A549 (cell line): ENCODE measurements around the gene NRG3. TPM values are rescaled to one million over a fixed set of nuclear protein-coding genes. Genes with fewer than 3 reads are reported as not detected.
"Not testable (repeated sequence)": the region's sequence is repeated elsewhere in the genome, so short reads cannot be mapped to it uniquely, and the experiment has no call there.

Experiments used
- ATAC-seq, 2 experiments: fragments of 200-7000 bp in 1 of 2; fragments of >200 bp in 1 of 2; cut with Nextera tagmentation in 1 of 2; cut with Tn5 transposase in 1 of 2; 3 replicates each; pipeline versions ENCODE4 v1.8.0 to v1.9.1; 2018 to 2020; ENCODE audit warnings: mild to moderate bottlenecking in 1 of 2, moderate library complexity in 1 of 2
- CTCF ChIA-PET: fragments of 300-600 bp; sonication (Branson Sonifier 250); formaldehyde crosslinking; extraction: SDS; loops from one replicate; lab custom pipeline; 2021; ENCODE audit warnings: antibody characterized with exemption, inconsistent platforms; lab: Yijun Ruan, JAX
- POLR2A ChIA-PET: fragments of 350-600 bp; formaldehyde crosslinking; extraction: SDS; loops from one replicate; lab custom pipeline; 2021; ENCODE audit warnings: antibody characterized with exemption, inconsistent platforms; lab: Yijun Ruan, JAX
- DNase-seq, 2 experiments: peaks; one replicate each; pipeline versions ENCODE4 v3.0.0 to v3.0.0-alpha.2; 2011 to 2016; ENCODE audit warnings: low read depth in 1 of 2, low spot score in 1 of 2
- FAIRE-seq: peaks from 2 replicates; lab custom pipeline; 2011; peaks lifted over from hg19 to GRCh38; lab: Jason Lieb, UNC
- H3K27ac ChIP-seq, 2 experiments: fragments of >200 bp; sonication (Bioruptor Twin); formaldehyde crosslinking; 3 replicates each; pipeline ENCODE4 v1.5.1; 2016 to 2017
- H3K4me1 ChIP-seq: fragments of >200 bp; sonication (Bioruptor Twin); formaldehyde crosslinking; 3 replicates; pipeline ENCODE4 v1.6.1; 2016
- H3K4me2 ChIP-seq: fragments of >200 bp; sonication (Bioruptor Twin); formaldehyde crosslinking; 3 replicates; pipeline ENCODE4 v1.6.1; 2016
- H3K4me3 ChIP-seq: fragments of >200 bp; sonication (Bioruptor Twin); formaldehyde crosslinking; 3 replicates; pipeline ENCODE4 v1.5.1; 2016
- H3K9me3 ChIP-seq: fragments of >200 bp; sonication (Bioruptor Twin); formaldehyde crosslinking; 3 replicates; pipeline ENCODE4 v1.6.1; 2016
- BCL3 ChIP-seq: fragments of >200 bp; sonication (Bioruptor Twin); formaldehyde crosslinking; IDR thresholded peaks from 3 replicates; pipeline ENCODE4 v1.6.1; 2016
- CBX2 ChIP-seq: fragments of 200-600 bp; sonication (generic); IDR thresholded peaks from 2 replicates; pipeline ENCODE4 v1.6.1; 2016; ENCODE audit warnings: low read depth, mild to moderate bottlenecking, borderline replicate concordance
- CHD4 ChIP-seq: fragments of 200-600 bp; sonication (generic); IDR thresholded peaks from 2 replicates; pipeline ENCODE4 v1.6.1; 2016; ENCODE audit warnings: antibody characterized with exemption, mild to moderate bottlenecking, borderline replicate concordance
- CTCF ChIP-seq: fragments of >200 bp; sonication (Bioruptor Twin); formaldehyde crosslinking; IDR thresholded peaks from 3 replicates; pipeline ENCODE4 v1.5.1; 2016
- EHMT2 ChIP-seq: fragments of 200-600 bp; sonication (generic); IDR thresholded peaks from 2 replicates; pipeline ENCODE4 v1.6.1; 2016; ENCODE audit warnings: antibody characterized with exemption, low read depth, mild to moderate bottlenecking, moderate library complexity
- FOSB ChIP-seq: fragments of 250-450 bp; sonication (Bioruptor Pico); IDR thresholded peaks from 2 replicates; pipeline ENCODE4 v1.5.0; 2020; ENCODE audit warnings: mild to moderate bottlenecking, moderate library complexity
- FOSL2 ChIP-seq, 2 experiments: fragments of 450-650 bp in 1 of 2; fragments of >200 bp in 1 of 2; sonication (Bioruptor Twin) in 1 of 2; formaldehyde crosslinking; IDR thresholded peaks; 2 replicates each; pipeline versions ENCODE4 v1.5.0 to v1.6.1; 2016 to 2020; ENCODE audit warnings: mild to moderate bottlenecking in 1 of 2, moderate library complexity in 1 of 2
- GATA3 ChIP-seq: IDR thresholded peaks from 2 replicates; pipeline ENCODE4 v1.6.1; 2012; ENCODE audit warnings: borderline replicate concordance
- HEYL ChIP-seq: fragments of 250-450 bp; sonication (Bioruptor Pico); IDR thresholded peaks from 2 replicates; pipeline ENCODE4 v1.8.0; 2021; ENCODE audit warnings: mild to moderate bottlenecking, moderate library complexity
- HOXA7 ChIP-seq: fragments of 250-450 bp; sonication (Bioruptor Pico); IDR thresholded peaks from 2 replicates; pipeline ENCODE4 v1.5.0; 2020; ENCODE audit warnings: mild to moderate bottlenecking, moderate library complexity
- HOXB13 ChIP-seq: fragments of 250-450 bp; sonication (Bioruptor Pico); IDR thresholded peaks from 2 replicates; pipeline ENCODE4 v1.5.0; 2020; ENCODE audit warnings: low read depth, mild to moderate bottlenecking, moderate library complexity
- JUN ChIP-seq, 2 experiments: fragments of >200 bp; sonication (Bioruptor Twin); formaldehyde crosslinking; IDR thresholded peaks; 2 replicates in 1 of 2; 3 replicates in 1 of 2; pipeline ENCODE4 v1.6.1; 2016 to 2017
- KDM5A ChIP-seq: fragments of 200-600 bp; sonication (generic); IDR thresholded peaks from 2 replicates; pipeline ENCODE4 v1.6.1; 2016; ENCODE audit warnings: antibody characterized with exemption, mild to moderate bottlenecking
- MAZ ChIP-seq: fragments of 150-350 bp; IDR thresholded peaks from 2 replicates; pipeline ENCODE4 v1.6.1; 2014; ENCODE audit warnings: antibody characterized with exemption, low read depth, low read length, borderline replicate concordance
- MYC ChIP-seq: IDR thresholded peaks from 2 replicates; pipeline ENCODE4 v1.6.1; 2012; ENCODE audit warnings: mild to moderate bottlenecking, inconsistent platforms, low read length, improper control_type of control experiment, borderline replicate concordance
- NFE2L2 ChIP-seq: fragments of 150-350 bp; conservative IDR thresholded peaks from 2 replicates; pipeline ENCODE4 v1.6.1; 2014; ENCODE audit warnings: low read length
- NPAS2 ChIP-seq: fragments of 250-450 bp; sonication (Bioruptor Pico); IDR thresholded peaks from 2 replicates; pipeline ENCODE4 v1.8.0; 2022; ENCODE audit warnings: mild to moderate bottlenecking, moderate library complexity, borderline replicate concordance
- POLR2AphosphoS2 ChIP-seq: conservative IDR thresholded peaks from 2 replicates; pipeline ENCODE4 v1.6.1; 2012; ENCODE audit warnings: low read length, improper control_type of control experiment, inconsistent platforms
- RAD21 ChIP-seq, 2 experiments: fragments of >200 bp in 1 of 2; sonication (Bioruptor Twin) in 1 of 2; formaldehyde crosslinking in 1 of 2; IDR thresholded peaks in 1 of 2; conservative IDR thresholded peaks in 1 of 2; 2 replicates in 1 of 2; 3 replicates in 1 of 2; pipeline ENCODE4 v1.6.1; 2012 to 2018; ENCODE audit warnings: inconsistent platforms in 1 of 2
- RCOR1 ChIP-seq: fragments of 150-350 bp; IDR thresholded peaks from 2 replicates; pipeline ENCODE4 v1.6.1; 2014; ENCODE audit warnings: antibody characterized with exemption, low read length, low read depth
- RFX5 ChIP-seq: fragments of 450-650 bp; IDR thresholded peaks from 2 replicates; pipeline ENCODE4 v1.7.1; 2014; ENCODE audit warnings: antibody characterized with exemption, mild to moderate bottlenecking, moderate library complexity
- RNF2 ChIP-seq: fragments of 200-600 bp; sonication (generic); IDR thresholded peaks from 2 replicates; pipeline ENCODE4 v1.6.1; 2016; ENCODE audit warnings: low read depth, mild to moderate bottlenecking, antibody characterized with exemption, moderate library complexity, borderline replicate concordance
- SMC3 ChIP-seq: fragments of >200 bp; sonication (Bioruptor Twin); formaldehyde crosslinking; IDR thresholded peaks from 3 replicates; pipeline ENCODE4 v1.6.1; 2018; ENCODE audit warnings: inconsistent platforms
- TFCP2L1 ChIP-seq: fragments of 250-450 bp; sonication (Bioruptor Pico); IDR thresholded peaks from 2 replicates; pipeline ENCODE4 v1.5.0; 2021; ENCODE audit warnings: mild to moderate bottlenecking
- ZC3H11A ChIP-seq: fragments of 450-650 bp; IDR thresholded peaks from 2 replicates; pipeline ENCODE4 v1.6.1; 2014; ENCODE audit warnings: antibody characterized with exemption, mild to moderate bottlenecking
- ZFP36 ChIP-seq: fragments of 450-650 bp; IDR thresholded peaks from 2 replicates; pipeline ENCODE4 v1.6.1; 2014; ENCODE audit warnings: borderline replicate concordance; ENCODE audit not compliant: partially characterized antibody
- WGBS: methylation state at CpG from one replicate; pipeline ENCODE4 v1.1.6; 2017; ENCODE audit errors: missing lambda C conversion rate; 5-methylcytosine and 5-hydroxymethylcytosine counted together
- polyA plus RNA-seq, 4 experiments: library from polyadenylated mRNA; depleted of rRNA in 3 of 4; stranded (reverse); fragments of >200 nt; fragmentation: RNase III in 1 of 4; extraction: RNeasy Plus Mini Kit Qiagen cat#74134 plus additional on column Dnase treatment in 1 of 4; gene quantifications; 2 replicates in 3 of 4; 3 replicates in 1 of 4; pipeline ENCODE4 v1.2.3, GENCODE V29; 2011 to 2017
- TF ChIP-seq, protein P1 (sequence below): IDR thresholded peaks from 2 replicates; pipeline ENCODE4 v1.6.1; 2012
- TF ChIP-seq, protein P2 (sequence below): fragments of 450-650 bp; IDR thresholded peaks from 2 replicates; pipeline ENCODE4 v1.6.1; 2014; ENCODE audit warnings: antibody characterized with exemption
- TF ChIP-seq, protein P3 (sequence below): fragments of 150-350 bp; IDR thresholded peaks from 2 replicates; pipeline ENCODE4 v1.6.1; 2014; ENCODE audit warnings: low read depth, mild to moderate bottlenecking, low read length

The NRG3 gene
- polyA plus RNA-seq, 2 of the 4 experiments (the other 2 are of a cell fraction), result not detected

GRCh38 chr10:82340166-82340565, 465.2 kb downstream of the NRG3 start:
- POLR2A ChIA-PET, result no interaction called here
- no peak for DNase-seq
- H3K27ac ChIP-seq, result no peak overlapping the region
- no peak for ATAC-seq
- no peaks in the 10 kb centered on the region for H3K4me1 ChIP-seq
- no peak for FAIRE-seq
- CTCF ChIA-PET, result no interaction called here
- H3K9me3 ChIP-seq, result no peaks in the 10 kb centered on the region
- TF ChIP-seq ZC3H11A, result no peak
- no peak for TF ChIP-seq FOSL2 (IDR thresholded peaks at IDR 0.05)
- no peak for TF ChIP-seq FOSL2 (CRISPR knock-in tag; IDR thresholded peaks at IDR 0.05)
- TF ChIP-seq MYC, result no peak
- no peak for TF ChIP-seq CHD4
- TF ChIP-seq JUN (IDR thresholded peaks at IDR 0.05), result no peak
- TF ChIP-seq GATA3, result no peak
- TF ChIP-seq TFCP2L1 (CRISPR knock-in tag), result no peak
- TF ChIP-seq NPAS2, result no peak
- TF ChIP-seq KDM5A, result no peak
- no peak for TF ChIP-seq RNF2
- no peak for TF ChIP-seq NFE2L2
- TF ChIP-seq, protein P1, sequence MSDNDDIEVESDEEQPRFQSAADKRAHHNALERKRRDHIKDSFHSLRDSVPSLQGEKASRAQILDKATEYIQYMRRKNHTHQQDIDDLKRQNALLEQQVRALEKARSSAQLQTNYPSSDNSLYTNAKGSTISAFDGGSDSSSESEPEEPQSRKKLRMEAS, result no peak
- no peak for TF ChIP-seq CBX2
- TF ChIP-seq, protein P2, sequence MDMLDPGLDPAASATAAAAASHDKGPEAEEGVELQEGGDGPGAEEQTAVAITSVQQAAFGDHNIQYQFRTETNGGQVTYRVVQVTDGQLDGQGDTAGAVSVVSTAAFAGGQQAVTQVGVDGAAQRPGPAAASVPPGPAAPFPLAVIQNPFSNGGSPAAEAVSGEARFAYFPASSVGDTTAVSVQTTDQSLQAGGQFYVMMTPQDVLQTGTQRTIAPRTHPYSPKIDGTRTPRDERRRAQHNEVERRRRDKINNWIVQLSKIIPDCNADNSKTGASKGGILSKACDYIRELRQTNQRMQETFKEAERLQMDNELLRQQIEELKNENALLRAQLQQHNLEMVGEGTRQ, result no peak
- no peak overlapping the region for H3K4me2 ChIP-seq
- H3K4me3 ChIP-seq, result no peak overlapping the region
- WGBS, result 4% methylated on average over 2 of the region's 2 CpGs

DNA sequence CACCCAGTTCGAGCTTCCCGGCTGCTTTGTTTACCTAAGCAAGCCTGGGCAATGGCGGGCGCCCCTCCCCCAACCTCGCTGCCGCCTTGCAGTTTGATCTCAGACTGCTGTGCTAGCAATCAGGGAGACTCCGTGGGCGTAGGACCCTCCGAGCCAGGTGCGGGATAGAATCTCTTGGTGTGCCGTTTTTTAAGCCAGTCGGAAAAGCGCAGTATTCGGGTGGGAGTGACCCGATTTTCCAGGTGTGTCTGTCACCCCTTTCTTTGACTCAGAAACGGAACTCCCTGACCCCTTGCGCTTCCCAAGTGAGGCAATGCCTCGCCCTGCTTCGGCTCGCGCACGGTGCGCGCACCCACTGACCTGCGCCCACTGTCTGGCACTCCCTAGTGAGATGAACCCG, 474.6 kb downstream of the NRG3 start:
- H3K27ac ChIP-seq, H3K4me1 ChIP-seq, FAIRE-seq, ATAC-seq, H3K9me3 ChIP-seq, CTCF ChIA-PET, POLR2A ChIA-PET, DNase-seq: not testable (repeated sequence)
- 0 out of 3 replicates have a peak overlapping the region, but pooled peaks have one; percentile 23 for H3K4me3 ChIP-seq
- 12% methylated on average over 8 of the region's 26 CpGs for WGBS
- H3K4me2 ChIP-seq, result peak overlapping the region; percentile 27; the same call in 2 of the 3 replicates

DNA sequence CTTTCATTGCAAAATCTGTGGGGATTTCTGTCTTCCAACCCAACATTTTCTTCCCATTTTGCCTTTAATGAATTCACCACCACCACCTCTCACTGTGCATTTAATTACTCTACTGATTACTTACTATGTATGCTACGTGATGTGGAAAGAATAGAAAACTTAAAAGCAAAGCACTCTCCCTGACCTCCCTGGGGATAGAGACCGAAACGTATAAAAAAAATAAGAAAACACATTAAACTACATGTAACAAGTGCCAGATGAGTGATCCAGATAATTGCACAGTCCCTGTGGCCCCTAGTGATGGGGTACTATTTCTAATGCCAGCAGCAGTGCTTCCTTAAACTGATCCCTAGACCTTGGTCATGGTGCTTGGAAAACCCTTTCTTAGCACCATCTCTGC, 478.4 kb downstream of the NRG3 start:
- WGBS, result 27% methylated on average over 3 of the region's 3 CpGs
- Histone ChIP-seq H3K27ac (no peak overlapping the region), H3K4me2 (no peak overlapping the region), H3K9me3 (no peaks in the 10 kb centered on the region), H3K4me1 (no peaks in the 10 kb centered on the region), H3K4me3 (no peak overlapping the region)
- ChIA-PET CTCF (no interaction called here), POLR2A (no interaction called here)
- no peak for TF ChIP-seq FOSB
- TF ChIP-seq ZC3H11A, result no peak
- TF ChIP-seq, protein P3, sequence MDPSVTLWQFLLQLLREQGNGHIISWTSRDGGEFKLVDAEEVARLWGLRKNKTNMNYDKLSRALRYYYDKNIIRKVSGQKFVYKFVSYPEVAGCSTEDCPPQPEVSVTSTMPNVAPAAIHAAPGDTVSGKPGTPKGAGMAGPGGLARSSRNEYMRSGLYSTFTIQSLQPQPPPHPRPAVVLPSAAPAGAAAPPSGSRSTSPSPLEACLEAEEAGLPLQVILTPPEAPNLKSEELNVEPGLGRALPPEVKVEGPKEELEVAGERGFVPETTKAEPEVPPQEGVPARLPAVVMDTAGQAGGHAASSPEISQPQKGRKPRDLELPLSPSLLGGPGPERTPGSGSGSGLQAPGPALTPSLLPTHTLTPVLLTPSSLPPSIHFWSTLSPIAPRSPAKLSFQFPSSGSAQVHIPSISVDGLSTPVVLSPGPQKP, result no peak
- no peak for TF ChIP-seq RFX5
- TF ChIP-seq POLR2AphosphoS2, result no peak
- no peak for TF ChIP-seq HEYL (CRISPR knock-in tag)
- no peak for TF ChIP-seq CTCF
- TF ChIP-seq GATA3, result no peak
- TF ChIP-seq ZFP36, result no peak
- TF ChIP-seq RAD21 (conservative IDR thresholded peaks at IDR 0.05 in 1 of 2, IDR thresholded peaks at IDR 0.05 in 1 of 2), result no peak
- TF ChIP-seq MAZ, result no peak
- TF ChIP-seq RNF2, result no peak
- no peak for TF ChIP-seq BCL3
- TF ChIP-seq EHMT2, result no peak
- no peak for TF ChIP-seq RCOR1
- TF ChIP-seq KDM5A, result no peak
- TF ChIP-seq HOXB13 (CRISPR knock-in tag), result no peak
- TF ChIP-seq HOXA7 (CRISPR knock-in tag), result no peak
- no peak for TF ChIP-seq SMC3
- no peak for ATAC-seq
- no peak for FAIRE-seq
- DNase-seq, result no peak
